Erythroblast (primary cell): Measurements from ENCODE around the gene CHFR.

Experiments used
- GATA1 ChIP-seq: IDR thresholded peaks from 2 replicates; pipeline ENCODE4 v1.6.1; 2011; ENCODE audit warnings: low read depth, mild to moderate bottlenecking, control low read depth, low read length, moderate library complexity
- POLR2A ChIP-seq: IDR thresholded peaks from 2 replicates; pipeline ENCODE4 v1.6.1; 2011; ENCODE audit warnings: mild to moderate bottlenecking, low read length

DNA sequence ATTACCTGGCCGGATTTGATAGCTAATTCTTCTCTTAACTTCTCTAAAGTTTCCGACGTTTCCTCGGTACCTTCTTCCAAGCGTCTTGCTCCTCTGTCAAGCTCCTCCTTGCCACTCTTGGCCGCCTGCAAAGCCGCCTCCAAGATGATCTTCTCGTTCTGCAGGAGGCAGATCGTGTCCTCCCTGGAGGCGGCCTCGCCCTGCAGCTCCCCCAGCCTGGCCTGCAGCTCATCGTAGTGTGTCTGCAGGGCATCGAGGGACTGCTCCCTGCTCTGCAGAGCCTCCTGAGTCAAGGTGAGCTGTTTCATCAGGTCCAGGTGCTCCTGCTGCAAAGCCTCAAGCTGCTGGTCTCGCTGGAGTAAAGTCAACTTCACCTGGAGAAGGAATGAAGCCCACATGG lies 91.6 kb downstream of the CHFR start:
- no peak for TF ChIP-seq POLR2A
- no peak for TF ChIP-seq GATA1
